ENCODE results near the gene PPP1R37. TPM values are rescaled to one million over a fixed set of nuclear protein-coding genes. Genes with fewer than 3 reads are reported as not detected.

The PPP1R37 gene
- total RNA-seq, 2 donors from 2014 or later, result 18.1 to 36.3 TPM

GRCh38 chr19:45076851-45077730, 15.9 kb upstream of the PPP1R37 start:
- H3K27ac Mint-ChIP-seq, result peak overlapping the region; percentile 78 to 98
- H3K4me3 Mint-ChIP-seq, result peak overlapping the region; percentile 83
- ATAC-seq (no peak), DNase-seq (ENCODE audit: low spot score) (no peak)
- no peaks in the 10 kb centered on the region for H3K27me3 Mint-ChIP-seq
- peaks cover 29 to 39% of the 10 kb centered on the region in 2 donors for H3K4me1 Mint-ChIP-seq (ENCODE audit: low read depth in 2 of 2)
- H3K9me3 Mint-ChIP-seq, result no peaks in the 10 kb centered on the region
- peaks cover 7% of the 10 kb centered on the region for H3K36me3 Mint-ChIP-seq

GRCh38 chr19:45078390-45079062, 14.5 kb upstream of the PPP1R37 start:
- peak overlapping the region; percentile 98 to 99 for H3K27ac Mint-ChIP-seq
- H3K4me3 Mint-ChIP-seq, result peak overlapping the region; percentile 100
- no peak for DNase-seq (ENCODE audit: low spot score)
- no peak for ATAC-seq
- H3K27me3 Mint-ChIP-seq, result no peaks in the 10 kb centered on the region
- no peaks in the 10 kb centered on the region for H3K9me3 Mint-ChIP-seq
- H3K4me1 Mint-ChIP-seq (ENCODE audit: low read depth in 2 of 2), result peaks cover 33 to 42% of the 10 kb centered on the region in 2 donors
- H3K36me3 Mint-ChIP-seq, result peaks cover 11% of the 10 kb centered on the region

GRCh38 chr19:45079063-45079910, 13.7 kb upstream of the PPP1R37 start, which contains the start of gene GEMIN7:
TSS of gene GEMIN7 (plus strand) at chr19:45079260. CDS start at chr19:45090115, 10,855 bp downstream.
- peak within 1 kb of the TSS; percentile 100 for H3K4me3 Mint-ChIP-seq
- H3K27me3 Mint-ChIP-seq, result no peaks in the 10 kb centered on the region
- ATAC-seq (peak; percentile 83 to 84), DNase-seq (ENCODE audit: low spot score) (peak; percentile 86)
- H3K9me3 Mint-ChIP-seq, result no peaks in the 10 kb centered on the region
- H3K4me1 Mint-ChIP-seq (ENCODE audit: low read depth in 2 of 2), result peaks cover 33 to 42% of the 10 kb centered on the region in 2 donors
- peaks cover 11% of the 10 kb centered on the region for H3K36me3 Mint-ChIP-seq
- H3K27ac Mint-ChIP-seq, result peak within 1 kb of the TSS; percentile 98 to 99

GRCh38 chr19:45079911-45080370, 13.0 kb upstream of the PPP1R37 start:
- Mint-ChIP-seq H3K36me3 (peaks cover 11% of the 10 kb centered on the region), H3K27ac (peak overlapping the region; percentile 98 to 99), H3K27me3 (no peaks in the 10 kb centered on the region), H3K4me3 (peak overlapping the region; percentile 100), H3K9me3 (no peaks in the 10 kb centered on the region), H3K4me1 (ENCODE audit: low read depth in 2 of 2) (peaks cover 33 to 39% of the 10 kb centered on the region in 2 donors)
- ATAC-seq (no peak), DNase-seq (ENCODE audit: low spot score) (no peak)

GRCh38 chr19:45082170-45082569, 10.8 kb upstream of the PPP1R37 start:
- H3K36me3 Mint-ChIP-seq, result peaks cover 11% of the 10 kb centered on the region
- H3K4me3 Mint-ChIP-seq, result peak overlapping the region; percentile 51
- DNase-seq (ENCODE audit: low spot score) (no peak), ATAC-seq (no peak)
- H3K9me3 Mint-ChIP-seq, result no peaks in the 10 kb centered on the region
- no peaks in the 10 kb centered on the region for H3K27me3 Mint-ChIP-seq
- peak overlapping the region; percentile 46 to 53 for H3K27ac Mint-ChIP-seq
- peaks cover 36 to 39% of the 10 kb centered on the region in 2 donors for H3K4me1 Mint-ChIP-seq (ENCODE audit: low read depth in 2 of 2)

GRCh38 chr19:45086480-45086879, 6.5 kb upstream of the PPP1R37 start:
- ATAC-seq (no peak), DNase-seq (ENCODE audit: low spot score) (no peak)
- H3K9me3 Mint-ChIP-seq, result no peaks in the 10 kb centered on the region
- H3K27me3 Mint-ChIP-seq, result no peaks in the 10 kb centered on the region
- peaks cover 37 to 40% of the 10 kb centered on the region in 2 donors for H3K4me1 Mint-ChIP-seq (ENCODE audit: low read depth in 2 of 2)
- peaks cover 18% of the 10 kb centered on the region for H3K36me3 Mint-ChIP-seq
- H3K27ac Mint-ChIP-seq, result peak overlapping the region; percentile 85 to 86
- H3K4me3 Mint-ChIP-seq, result no peak overlapping the region

- peak; percentile 86 for DNase-seq (ENCODE audit: low spot score)
- H3K4me3 Mint-ChIP-seq, result peak overlapping the region; percentile 82
- H3K4me1 Mint-ChIP-seq (ENCODE audit: low read depth in 2 of 2), result peaks cover 37 to 38% of the 10 kb centered on the region in 2 donors
Measured at GRCh38 chr19:45087531-45087930, 5.4 kb upstream of the PPP1R37 start.

GRCh38 chr19:45090034-45090433, 2.9 kb upstream of the PPP1R37 start:
- DNase-seq (ENCODE audit: low spot score) (no peak), ATAC-seq (no peak)
- Mint-ChIP-seq H3K4me3 (no peak overlapping the region), H3K27ac (no peak overlapping the region), H3K36me3 (peaks cover 10% of the 10 kb centered on the region), H3K9me3 (no peaks in the 10 kb centered on the region), H3K4me1 (ENCODE audit: low read depth in 2 of 2) (peaks cover 54 to 55% of the 10 kb centered on the region in 2 donors), H3K27me3 (no peaks in the 10 kb centered on the region)

More at GRCh38 chr19:45087531-45087930, 5.4 kb upstream of the PPP1R37 start:
- Mint-ChIP-seq H3K27me3 (no peaks in the 10 kb centered on the region), H3K9me3 (no peaks in the 10 kb centered on the region), H3K36me3 (peaks cover 10% of the 10 kb centered on the region), H3K27ac (peak overlapping the region; percentile 85 to 86)
- peak; percentile 84 to 90 for ATAC-seq

- H3K4me3 Mint-ChIP-seq, result peak overlapping the region; percentile 5
- H3K4me1 Mint-ChIP-seq (ENCODE audit: low read depth in 2 of 2), result peaks cover 54 to 55% of the 10 kb centered on the region in 2 donors
- DNase-seq (ENCODE audit: low spot score), result no peak
- peak overlapping the region in 1 of 2 donors; percentile 96 for H3K27ac Mint-ChIP-seq
- H3K27me3 Mint-ChIP-seq, result no peaks in the 10 kb centered on the region
- peaks cover 10% of the 10 kb centered on the region for H3K36me3 Mint-ChIP-seq
- no peaks in the 10 kb centered on the region for H3K9me3 Mint-ChIP-seq
- no peak for ATAC-seq
Measured at GRCh38 chr19:45090606-45091005, 2.4 kb upstream of the PPP1R37 start.

- Mint-ChIP-seq H3K36me3 (peaks cover 10% of the 10 kb centered on the region), H3K9me3 (no peaks in the 10 kb centered on the region), H3K4me3 (peak overlapping the region; percentile 89), H3K27ac (peak overlapping the region; percentile 96 to 98), H3K4me1 (ENCODE audit: low read depth in 2 of 2) (peaks cover 59 to 60% of the 10 kb centered on the region in 2 donors), H3K27me3 (no peaks in the 10 kb centered on the region)
- DNase-seq (ENCODE audit: low spot score) (peak; percentile 97), ATAC-seq (peak; percentile 84 to 90)
Measured at GRCh38 chr19:45091031-45091923, 1.7 kb upstream of the PPP1R37 start.

GRCh38 chr19:45094137-45094536, 1.2 kb downstream of the PPP1R37 start:
- Mint-ChIP-seq H3K4me1 (ENCODE audit: low read depth in 2 of 2) (peaks cover 56 to 60% of the 10 kb centered on the region in 2 donors), H3K27me3 (no peaks in the 10 kb centered on the region), H3K9me3 (no peaks in the 10 kb centered on the region), H3K4me3 (peak overlapping the region; percentile 89), H3K27ac (peak overlapping the region; percentile 29 to 96), H3K36me3 (peaks cover 6% of the 10 kb centered on the region)
- ATAC-seq (no peak), DNase-seq (ENCODE audit: low spot score) (no peak)

- H3K9me3 Mint-ChIP-seq, result no peaks in the 10 kb centered on the region
- H3K27me3 Mint-ChIP-seq, result no peaks in the 10 kb centered on the region
- H3K4me1 Mint-ChIP-seq (ENCODE audit: low read depth in 2 of 2), result peaks cover 59 to 63% of the 10 kb centered on the region in 2 donors
- DNase-seq (ENCODE audit: low spot score) (no peak), ATAC-seq (no peak)
- peak overlapping the region; percentile 89 for H3K4me3 Mint-ChIP-seq
- peaks cover 6% of the 10 kb centered on the region for H3K36me3 Mint-ChIP-seq
- peak overlapping the region in 1 of 2 donors; percentile 29 for H3K27ac Mint-ChIP-seq
Measured at GRCh38 chr19:45094707-45095106, 1.7 kb downstream of the PPP1R37 start.
